Keratinocyte (primary cell): ENCODE data around the gene KCNQ1OT1. TPM values are rescaled to one million over a fixed set of nuclear protein-coding genes. Genes with fewer than 3 reads are reported as not detected.

Experiments used
- DNase-seq: peaks from one replicate; pipeline ENCODE4 v3.0.0-alpha.2; 2011; ENCODE audit warnings: low read depth, missing footprints, low spot score
- FAIRE-seq: peaks from 2 replicates; lab custom pipeline; 2011; peaks lifted over from hg19 to GRCh38; lab: Jason Lieb, UNC
- H2AFZ ChIP-seq: 2 replicates; pipeline ENCODE4 v1.6.0; 2012; ENCODE audit warnings: low read length, control low read depth, inconsistent platforms; ENCODE audit not compliant: control insufficient read depth
- H3K27ac ChIP-seq: 2 replicates; pipeline ENCODE4 v1.5.1; 2011; ENCODE audit warnings: low read length; ENCODE audit not compliant: control insufficient read depth, insufficient read depth
- H3K27me3 ChIP-seq: 3 replicates; pipeline ENCODE4 v1.6.0; 2011; ENCODE audit warnings: low read length; ENCODE audit not compliant: control insufficient read depth, insufficient read depth; ENCODE audit errors: extremely low read depth
- H3K36me3 ChIP-seq, 2 experiments: 2 replicates in 1 of 2; 3 replicates in 1 of 2; pipeline ENCODE4 v1.5.1; 2011; ENCODE audit warnings: low read length in 2 of 2, mild to moderate bottlenecking in 1 of 2; ENCODE audit not compliant: control insufficient read depth in 2 of 2, insufficient read depth in 2 of 2; ENCODE audit errors: extremely low read depth in 1 of 2
- H3K4me1 ChIP-seq: 3 replicates; pipeline ENCODE4 v1.5.1; 2011; ENCODE audit warnings: low read length; ENCODE audit not compliant: control insufficient read depth, insufficient read depth; ENCODE audit errors: extremely low read depth
- H3K4me2 ChIP-seq: 3 replicates; pipeline ENCODE4 v1.6.0; 2011; ENCODE audit warnings: low read depth, low read length; ENCODE audit not compliant: control insufficient read depth, insufficient read depth; ENCODE audit errors: extremely low read depth
- H3K4me3 ChIP-seq, 3 experiments: fragments of 200-600 bp in 1 of 3; sonication (generic) in 1 of 3; 2 replicates in 2 of 3; 3 replicates in 1 of 3; pipeline ENCODE4 v1.5.1; 2011 to 2016; ENCODE audit warnings: low read length in 3 of 3, mild to moderate bottlenecking in 3 of 3, control low read depth in 2 of 3, inconsistent platforms in 1 of 3, low read depth in 1 of 3, mixed read lengths in 1 of 3, mixed run types in 1 of 3, moderate library complexity in 1 of 3; ENCODE audit not compliant: control insufficient read depth in 2 of 3, insufficient read depth in 2 of 3; ENCODE audit errors: extremely low read depth in 1 of 3
- H3K79me2 ChIP-seq: 2 replicates; pipeline ENCODE4 v1.6.0; 2012; ENCODE audit warnings: low read length; ENCODE audit not compliant: control insufficient read depth, insufficient read depth
- H3K9ac ChIP-seq: 3 replicates; pipeline ENCODE4 v1.6.0; 2011; ENCODE audit warnings: low read length; ENCODE audit not compliant: control insufficient read depth, insufficient read depth; ENCODE audit errors: extremely low read depth
- H3K9me1 ChIP-seq: 3 replicates; pipeline ENCODE4 v1.6.0; 2011; ENCODE audit warnings: low read length; ENCODE audit not compliant: control insufficient read depth, insufficient read depth; ENCODE audit errors: extremely low read depth
- H3K9me3 ChIP-seq: 2 replicates; pipeline ENCODE4 v1.5.1; 2012; ENCODE audit warnings: low read depth, low read length; ENCODE audit not compliant: control insufficient read depth
- H4K20me1 ChIP-seq: 3 replicates; pipeline ENCODE4 v1.6.0; 2011; ENCODE audit warnings: low read length; ENCODE audit not compliant: control insufficient read depth, insufficient read depth; ENCODE audit errors: extremely low read depth
- EZH2 ChIP-seq: IDR thresholded peaks from one replicate; pipeline ENCODE4 v1.6.1; 2012; ENCODE audit warnings: inconsistent platforms, mild to moderate bottlenecking, low read length, moderate library complexity
- dilution Hi-C: fragments of 300-500 bp; cut with MboI; formaldehyde crosslinking; loops from one replicate; pipeline ENCODE4 v1.7.0; 2020; ENCODE audit warnings: low sequenced_read_pairs; ENCODE audit not compliant: extremely low pct_ligation_motif_present
- polyA plus RNA-seq, 5 experiments: library from polyadenylated mRNA; depleted of rRNA in 3 of 5; stranded (reverse) in 3 of 5; stranded (forward) in 1 of 5; unstranded in 1 of 5; fragments of >200 nt; gene quantifications; 1 replicate in 1 of 5; 2 replicates in 3 of 5; 3 replicates in 1 of 5; pipeline versions ENCODE4 v1.2.1 to v1.2.3, GENCODE V29; 2011 to 2012; ENCODE audit warnings: missing spikeins in 2 of 5, low read depth in 1 of 5, low replicate concordance in 1 of 5
- TF ChIP-seq, protein P1 (sequence below), 3 experiments: IDR thresholded peaks in 1 of 3; conservative IDR thresholded peaks in 1 of 3; optimal IDR thresholded peaks in 1 of 3; 2 replicates in 2 of 3; 3 replicates in 1 of 3; pipeline versions ENCODE3 to v1.5.1; 2011; ENCODE audit warnings: low read length in 3 of 3, mild to moderate bottlenecking in 3 of 3, moderate library complexity in 2 of 3, control low read depth in 1 of 3, inconsistent platforms in 1 of 3; ENCODE audit not compliant: insufficient read depth in 2 of 3; ENCODE audit errors: extremely low read depth in 1 of 3

The KCNQ1OT1 gene
- polyA plus RNA-seq, 1 donor (not counting 4 experiments of a cell fraction or from before 2014, with no cell fraction given) = 0.07 TPM

DNA sequence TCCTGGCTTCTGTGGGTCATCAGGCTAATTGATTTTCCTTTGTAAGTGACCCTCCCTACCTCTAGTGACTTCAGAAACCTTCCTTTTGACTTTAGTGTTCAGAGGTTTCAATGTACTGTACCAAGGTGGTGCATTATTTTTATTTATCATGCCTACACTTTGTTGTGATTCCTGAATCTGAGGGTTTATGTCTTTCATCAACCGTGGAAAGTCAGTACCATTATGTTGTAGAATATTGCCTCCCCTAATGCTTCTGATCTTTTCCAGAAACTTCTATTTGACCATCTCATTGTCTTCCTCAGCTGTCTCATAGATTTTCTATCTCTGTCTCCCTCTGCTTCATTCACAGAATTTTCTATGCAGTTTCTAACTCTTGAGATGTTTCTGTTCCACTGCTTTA lies 105.5 kb downstream of the KCNQ1OT1 start:
- Histone ChIP-seq H3K79me2 (no peaks in the 10 kb centered on the region), H3K9me1 (no peaks in the 10 kb centered on the region), H3K27ac (no peak overlapping the region), H3K4me1 (no peaks in the 10 kb centered on the region), H2AFZ (no peak overlapping the region), H3K4me3 (no peak overlapping the region), H3K36me3 (no peaks in the 10 kb centered on the region), H3K9ac (no peak overlapping the region), H3K9me3 (peaks cover 2% of the 10 kb centered on the region), H3K4me2 (no peak overlapping the region), H3K27me3 (peaks cover 13% of the 10 kb centered on the region), H4K20me1 (no peaks in the 10 kb centered on the region)
- no peak for DNase-seq
- FAIRE-seq = no peak
- dilution Hi-C loops = no loop called here
- TF ChIP-seq EZH2 = no peak
- TF ChIP-seq, protein P1, sequence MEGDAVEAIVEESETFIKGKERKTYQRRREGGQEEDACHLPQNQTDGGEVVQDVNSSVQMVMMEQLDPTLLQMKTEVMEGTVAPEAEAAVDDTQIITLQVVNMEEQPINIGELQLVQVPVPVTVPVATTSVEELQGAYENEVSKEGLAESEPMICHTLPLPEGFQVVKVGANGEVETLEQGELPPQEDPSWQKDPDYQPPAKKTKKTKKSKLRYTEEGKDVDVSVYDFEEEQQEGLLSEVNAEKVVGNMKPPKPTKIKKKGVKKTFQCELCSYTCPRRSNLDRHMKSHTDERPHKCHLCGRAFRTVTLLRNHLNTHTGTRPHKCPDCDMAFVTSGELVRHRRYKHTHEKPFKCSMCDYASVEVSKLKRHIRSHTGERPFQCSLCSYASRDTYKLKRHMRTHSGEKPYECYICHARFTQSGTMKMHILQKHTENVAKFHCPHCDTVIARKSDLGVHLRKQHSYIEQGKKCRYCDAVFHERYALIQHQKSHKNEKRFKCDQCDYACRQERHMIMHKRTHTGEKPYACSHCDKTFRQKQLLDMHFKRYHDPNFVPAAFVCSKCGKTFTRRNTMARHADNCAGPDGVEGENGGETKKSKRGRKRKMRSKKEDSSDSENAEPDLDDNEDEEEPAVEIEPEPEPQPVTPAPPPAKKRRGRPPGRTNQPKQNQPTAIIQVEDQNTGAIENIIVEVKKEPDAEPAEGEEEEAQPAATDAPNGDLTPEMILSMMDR (optimal IDR thresholded peaks at IDR 0.05 in 1 of 3, IDR thresholded peaks at IDR 0.05 in 1 of 3, conservative IDR thresholded peaks at IDR 0.05 in 1 of 3; ENCODE audit: extremely low read depth in 1 of 3, insufficient read depth in 2 of 3, low read length in 3 of 3) = no peak

DNA sequence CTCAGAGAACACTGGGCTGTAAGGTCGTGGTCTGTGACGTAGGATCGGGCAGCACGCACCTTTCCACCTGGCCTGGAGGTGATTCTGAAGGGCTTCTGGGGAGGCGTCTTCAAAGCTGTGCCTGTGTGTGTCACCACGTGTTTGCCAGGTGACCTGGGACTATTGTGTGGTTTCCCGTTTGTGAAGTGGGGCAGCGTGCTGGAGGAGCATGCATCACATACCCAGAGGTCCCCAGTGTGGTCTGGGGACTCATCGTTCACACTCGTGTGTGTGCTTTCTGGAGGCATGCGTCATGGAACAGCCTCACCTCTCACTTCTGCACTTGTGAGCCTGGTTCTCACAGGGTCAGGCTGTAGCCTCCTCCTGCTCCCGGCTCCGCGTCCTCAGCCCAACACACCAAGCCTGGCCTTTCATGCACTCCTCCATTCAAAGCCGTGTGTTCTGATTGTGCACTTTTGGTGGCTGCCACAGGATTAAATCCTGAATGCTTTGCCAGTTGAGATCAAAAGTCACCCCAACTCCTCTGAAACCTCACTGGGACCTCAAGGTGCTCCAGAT lies 106.3 kb downstream of the KCNQ1OT1 start:
- Histone ChIP-seq H3K27ac (no peak overlapping the region), H3K9ac (no peak overlapping the region), H3K79me2 (no peaks in the 10 kb centered on the region), H3K27me3 (peaks cover 11% of the 10 kb centered on the region), H3K36me3 (no peaks in the 10 kb centered on the region), H3K4me3 (no peak overlapping the region), H4K20me1 (no peaks in the 10 kb centered on the region), H2AFZ (no peak overlapping the region), H3K4me2 (no peak overlapping the region), H3K9me3 (no peaks in the 10 kb centered on the region), H3K9me1 (no peaks in the 10 kb centered on the region), H3K4me1 (no peaks in the 10 kb centered on the region)
- FAIRE-seq (no peak), DNase-seq (no peak)
- TF ChIP-seq, protein P1 (optimal IDR thresholded peaks at IDR 0.05 in 1 of 3, IDR thresholded peaks at IDR 0.05 in 1 of 3, conservative IDR thresholded peaks at IDR 0.05 in 1 of 3; ENCODE audit: extremely low read depth in 1 of 3, insufficient read depth in 2 of 3, low read length in 3 of 3) = no peak
- dilution Hi-C loops = no loop called here
